IgD-negative memory B cell (primary cell): ENCODE data around the gene FGF22. TPM values are rescaled to one million over a fixed set of nuclear protein-coding genes. Genes with fewer than 3 reads are reported as not detected.
A peak's percentile ranks its signal among the peaks of the same experiment; 100 is the strongest.

Experiments
- H3K27ac Mint-ChIP-seq, 3 donors: one replicate each; pipeline ENCODE4 v1.8.0; 2020 to 2022; ENCODE audit warnings: mild to moderate bottlenecking in 3 of 3, mixed read lengths in 3 of 3, moderate library complexity in 1 of 3
- H3K27me3 Mint-ChIP-seq: one replicate; pipeline ENCODE4 v1.8.0; 2021; ENCODE audit warnings: mixed read lengths
- H3K36me3 Mint-ChIP-seq: one replicate; pipeline ENCODE4 v1.8.0; 2020; ENCODE audit warnings: mild to moderate bottlenecking, mixed read lengths
- H3K4me1 Mint-ChIP-seq, 3 donors: one replicate each; pipeline ENCODE4 v1.8.0; 2020 to 2022; ENCODE audit warnings: mixed read lengths in 3 of 3, mild to moderate bottlenecking in 1 of 3
- H3K4me3 Mint-ChIP-seq, 4 donors: one replicate each; pipeline ENCODE4 v1.8.0; 2020 to 2022; ENCODE audit warnings: mild to moderate bottlenecking in 4 of 4, mixed read lengths in 4 of 4, moderate library complexity in 3 of 4
- H3K9me3 Mint-ChIP-seq, 3 donors: one replicate each; pipeline ENCODE4 v1.8.0; 2020 to 2021; ENCODE audit warnings: mixed read lengths in 3 of 3, mild to moderate bottlenecking in 1 of 3
- polyA plus RNA-seq: library from polyadenylated mRNA; unstranded; fragments of 300-500 nt; fragmentation: Illumina TruSeq; gene quantifications from one replicate; pipeline ENCODE4 v1.2.3, GENCODE V29; 2021

FGF22 gene
- polyA plus RNA-seq, 1 donor from 2014 or later: not detected

- Mint-ChIP-seq H3K27me3 (peaks cover 22% of the 10 kb centered on the region), H3K27ac (peak overlapping the region in 1 of 3 donors; percentile 35), H3K4me3 (peak overlapping the region; percentile 52 to 80 (median 66)), H3K4me1 (peaks cover 4 to 7% (median 5%) of the 10 kb centered on the region in 3 donors), H3K36me3 (no peaks in the 10 kb centered on the region), H3K9me3 (no peaks in the 10 kb centered on the region)
Observed at GRCh38 chr19:678791-679388, 39.2 kb downstream of the FGF22 start.

GRCh38 chr19:679418-680286 lies 40.0 kb downstream of the FGF22 start:
- H3K27ac Mint-ChIP-seq: peak overlapping the region in 1 of 3 donors; percentile 88
- peak overlapping the region; percentile 60 to 83 (median 76) for H3K4me3 Mint-ChIP-seq
- H3K27me3 Mint-ChIP-seq: peaks cover 17% of the 10 kb centered on the region
- H3K9me3 Mint-ChIP-seq: no peaks in the 10 kb centered on the region
- H3K4me1 Mint-ChIP-seq: peaks cover 4 to 7% (median 5%) of the 10 kb centered on the region in 3 donors
- H3K36me3 Mint-ChIP-seq: no peaks in the 10 kb centered on the region

GRCh38 chr19:680287-681028 lies 40.8 kb downstream of the FGF22 start:
- Mint-ChIP-seq H3K4me3 (peak overlapping the region; percentile 83 to 96 (median 92)), H3K27ac (peak overlapping the region; percentile 83 to 97 (median 88)), H3K4me1 (peaks cover 0 to 3% (median under 1%) of the 10 kb centered on the region in 3 donors), H3K36me3 (no peaks in the 10 kb centered on the region), H3K9me3 (no peaks in the 10 kb centered on the region), H3K27me3 (peaks cover 11% of the 10 kb centered on the region)

GRCh38 chr19:681029-682019 lies 41.6 kb downstream of the FGF22 start:
- no peaks in the 10 kb centered on the region for H3K9me3 Mint-ChIP-seq
- H3K36me3 Mint-ChIP-seq: no peaks in the 10 kb centered on the region
- peaks cover 0 to 1% (median 0%) of the 10 kb centered on the region in 3 donors for H3K4me1 Mint-ChIP-seq
- H3K27ac Mint-ChIP-seq: peak overlapping the region; percentile 83 to 97 (median 88)
- peak overlapping the region; percentile 83 to 96 (median 92) for H3K4me3 Mint-ChIP-seq
- peaks cover 6% of the 10 kb centered on the region for H3K27me3 Mint-ChIP-seq

GRCh38 chr19:682678-683320 lies 43.1 kb downstream of the FGF22 start:
- H3K4me3 Mint-ChIP-seq: peak overlapping the region in 2 of 4 donors; percentile 8 to 52
- H3K27ac Mint-ChIP-seq: no peak overlapping the region
- peaks cover 5% of the 10 kb centered on the region for H3K27me3 Mint-ChIP-seq
- no peaks in the 10 kb centered on the region for H3K9me3 Mint-ChIP-seq
- H3K4me1 Mint-ChIP-seq: peaks cover 0 to 1% (median 0%) of the 10 kb centered on the region in 3 donors
- no peaks in the 10 kb centered on the region for H3K36me3 Mint-ChIP-seq

- H3K9me3 Mint-ChIP-seq: no peaks in the 10 kb centered on the region
- peaks cover 0 to 1% (median 0%) of the 10 kb centered on the region in 3 donors for H3K4me1 Mint-ChIP-seq
- H3K27me3 Mint-ChIP-seq: no peaks in the 10 kb centered on the region
- H3K4me3 Mint-ChIP-seq: no peak overlapping the region
- peaks cover 2% of the 10 kb centered on the region for H3K36me3 Mint-ChIP-seq
- H3K27ac Mint-ChIP-seq: no peak overlapping the region
Observed at GRCh38 chr19:685454-685931, 45.8 kb downstream of the FGF22 start.

GRCh38 chr19:686589-687297 lies 47.1 kb downstream of the FGF22 start:
- H3K27me3 Mint-ChIP-seq: no peaks in the 10 kb centered on the region
- H3K4me1 Mint-ChIP-seq: no peaks in the 10 kb centered on the region
- H3K36me3 Mint-ChIP-seq: peaks cover 2% of the 10 kb centered on the region
- no peaks in the 10 kb centered on the region for H3K9me3 Mint-ChIP-seq
- peak overlapping the region in 1 of 4 donors; percentile 5 for H3K4me3 Mint-ChIP-seq
- H3K27ac Mint-ChIP-seq: no peak overlapping the region

GRCh38 chr19:687569-688166 lies 48.0 kb downstream of the FGF22 start:
- H3K27ac Mint-ChIP-seq: no peak overlapping the region
- no peaks in the 10 kb centered on the region for H3K9me3 Mint-ChIP-seq
- H3K36me3 Mint-ChIP-seq: peaks cover 2% of the 10 kb centered on the region
- no peaks in the 10 kb centered on the region for H3K4me1 Mint-ChIP-seq
- no peak overlapping the region for H3K4me3 Mint-ChIP-seq
- H3K27me3 Mint-ChIP-seq: no peaks in the 10 kb centered on the region

- peaks cover 2% of the 10 kb centered on the region for H3K36me3 Mint-ChIP-seq
- H3K27me3 Mint-ChIP-seq: no peaks in the 10 kb centered on the region
- no peak overlapping the region for H3K27ac Mint-ChIP-seq
- no peaks in the 10 kb centered on the region for H3K9me3 Mint-ChIP-seq
- H3K4me3 Mint-ChIP-seq: no peak overlapping the region
- H3K4me1 Mint-ChIP-seq: no peaks in the 10 kb centered on the region
Observed at GRCh38 chr19:688214-688613, 48.5 kb downstream of the FGF22 start.

- H3K4me3 Mint-ChIP-seq: no peak overlapping the region
- H3K27me3 Mint-ChIP-seq: peaks cover 2% of the 10 kb centered on the region
- no peak overlapping the region for H3K27ac Mint-ChIP-seq
- H3K4me1 Mint-ChIP-seq: no peaks in the 10 kb centered on the region
- H3K9me3 Mint-ChIP-seq: no peaks in the 10 kb centered on the region
- H3K36me3 Mint-ChIP-seq: peaks cover 2% of the 10 kb centered on the region
Observed at GRCh38 chr19:688992-689391, 49.3 kb downstream of the FGF22 start.

- no peaks in the 10 kb centered on the region for H3K9me3 Mint-ChIP-seq
- peaks cover 2% of the 10 kb centered on the region for H3K36me3 Mint-ChIP-seq
- H3K4me1 Mint-ChIP-seq: no peaks in the 10 kb centered on the region
- H3K27ac Mint-ChIP-seq: no peak overlapping the region
- H3K4me3 Mint-ChIP-seq: no peak overlapping the region
- peaks cover 2% of the 10 kb centered on the region for H3K27me3 Mint-ChIP-seq
Observed at GRCh38 chr19:690203-690602, 50.5 kb downstream of the FGF22 start.
